Naive B cell (primary cell): ENCODE measurements around the gene BMI1. TPM values are rescaled to one million over a fixed set of nuclear protein-coding genes. Genes with fewer than 3 reads are reported as not detected.

ENCODE experiments used
- ATAC-seq, 2 donors: fragments of 150-1000 bp; cut with Tn5 transposase; 2 replicates each; pipeline ENCODE4 v1.10.0; 2021; ENCODE audit warnings: low read depth in 2 of 2, mild to moderate bottlenecking in 2 of 2, moderate library complexity in 2 of 2
- DNase-seq: peaks from one replicate; pipeline ENCODE4 v3.0.0; 2022
- H3K27ac Mint-ChIP-seq, 6 donors: one replicate each; pipeline ENCODE4 v1.8.0; 2020 to 2022; ENCODE audit warnings: mild to moderate bottlenecking in 6 of 6, mixed read lengths in 6 of 6, moderate library complexity in 5 of 6, inconsistent platforms in 2 of 6
- H3K27me3 Mint-ChIP-seq, 3 donors: one replicate each; pipeline ENCODE4 v1.8.0; 2021 to 2022; ENCODE audit warnings: mixed read lengths in 3 of 3, mild to moderate bottlenecking in 1 of 3
- H3K36me3 Mint-ChIP-seq, 2 donors: one replicate each; pipeline ENCODE4 v1.8.0; 2020 to 2022; ENCODE audit warnings: mixed read lengths in 2 of 2, inconsistent platforms in 1 of 2, mild to moderate bottlenecking in 1 of 2
- H3K4me1 Mint-ChIP-seq, 3 donors: one replicate each; pipeline ENCODE4 v1.8.0; 2020 to 2022; ENCODE audit warnings: mixed read lengths in 3 of 3, inconsistent platforms in 1 of 3, mild to moderate bottlenecking in 1 of 3, moderate library complexity in 1 of 3
- H3K4me3 Mint-ChIP-seq, 8 donors: one replicate each; pipeline ENCODE4 v1.8.0; 2020 to 2022; ENCODE audit warnings: mild to moderate bottlenecking in 8 of 8, mixed read lengths in 8 of 8, moderate library complexity in 8 of 8, inconsistent platforms in 2 of 8
- H3K9me3 Mint-ChIP-seq, 7 donors: one replicate each; pipeline ENCODE4 v1.8.0; 2020 to 2022; ENCODE audit warnings: mixed read lengths in 7 of 7, mild to moderate bottlenecking in 5 of 7, inconsistent platforms in 2 of 7, moderate library complexity in 1 of 7
- polyA plus RNA-seq, 6 donors: library from polyadenylated mRNA; unstranded; fragments of 300-500 nt; fragmentation: Illumina TruSeq; gene quantifications; one replicate each; pipeline ENCODE4 v1.2.3, GENCODE V29; 2021; ENCODE audit warnings: low read depth in 6 of 6

The BMI1 gene
- polyA plus RNA-seq, 6 donors from 2014 or later = 28.3 to 45.7 (median 33.3) TPM

GRCh38 chr10:22310928-22311327, 10.0 kb upstream of the BMI1 start:
- ATAC-seq (no peak), DNase-seq (no peak)
- Mint-ChIP-seq H3K27me3 (peaks cover 0 to 9% (median 0%) of the 10 kb centered on the region in 3 donors), H3K4me3 (no peak overlapping the region), H3K36me3 (no peaks in the 10 kb centered on the region), H3K27ac (no peak overlapping the region), H3K9me3 (no peaks in the 10 kb centered on the region), H3K4me1 (peaks cover 6 to 13% (median 7%) of the 10 kb centered on the region in 3 donors)

- Mint-ChIP-seq H3K9me3 (no peaks in the 10 kb centered on the region), H3K4me1 (peaks cover 10 to 37% (median 14%) of the 10 kb centered on the region in 3 donors), H3K27me3 (no peaks in the 10 kb centered on the region), H3K36me3 (peaks cover 0 to 1% of the 10 kb centered on the region in 2 donors), H3K4me3 (peak overlapping the region in 7 of 8 donors; percentile 91 to 99 (median 97)), H3K27ac (peak overlapping the region; percentile 2 to 99 (median 96))
- ATAC-seq (no peak), DNase-seq (no peak)
Measured at GRCh38 chr10:22314852-22315251, 6.0 kb upstream of the BMI1 start.

GRCh38 chr10:22315455-22316285, 5.2 kb upstream of the BMI1 start:
- DNase-seq = no peak
- Mint-ChIP-seq H3K36me3 (peaks cover 0 to 7% of the 10 kb centered on the region in 2 donors), H3K27me3 (peaks cover 0 to 5% (median 0%) of the 10 kb centered on the region in 3 donors), H3K4me3 (peak overlapping the region; percentile 91 to 99 (median 97)), H3K27ac (peak overlapping the region; percentile 95 to 99 (median 96)), H3K9me3 (peaks cover 0 to 4% (median 0%) of the 10 kb centered on the region in 7 donors), H3K4me1 (peaks cover 15 to 40% (median 18%) of the 10 kb centered on the region in 3 donors)
- peak; percentile 21 to 22 for ATAC-seq

- peak within 1 kb of the TSS; percentile 95 to 99 (median 98) for H3K27ac Mint-ChIP-seq
- peak within 1 kb of the TSS; percentile 91 to 99 (median 98) for H3K4me3 Mint-ChIP-seq
- H3K9me3 Mint-ChIP-seq = peaks cover 0 to 4% (median 0%) of the 10 kb centered on the region in 7 donors
- H3K36me3 Mint-ChIP-seq = peaks cover 0 to 7% of the 10 kb centered on the region in 2 donors
- peaks cover 0 to 5% (median 0%) of the 10 kb centered on the region in 3 donors for H3K27me3 Mint-ChIP-seq
- peaks cover 15 to 40% (median 18%) of the 10 kb centered on the region in 3 donors for H3K4me1 Mint-ChIP-seq
- DNase-seq (peak; percentile 86), ATAC-seq (peak; percentile 70 to 72)
Measured at GRCh38 chr10:22316286-22317075, 4.4 kb upstream of the BMI1 start, which contains the start of gene COMMD3. COMMD3 (plus strand) TSS chr10:22316388; CDS start chr10:22316418, 30 bp downstream.

- Mint-ChIP-seq H3K4me1 (peaks cover 16 to 41% (median 18%) of the 10 kb centered on the region in 3 donors), H3K9me3 (peaks cover 0 to 4% (median 0%) of the 10 kb centered on the region in 7 donors), H3K27ac (peak overlapping the region; percentile 95 to 98 (median 96)), H3K36me3 (peaks cover 0 to 7% of the 10 kb centered on the region in 2 donors), H3K27me3 (peaks cover 0 to 5% (median 0%) of the 10 kb centered on the region in 3 donors), H3K4me3 (peak overlapping the region; percentile 86 to 98 (median 94))
- ATAC-seq (peak; percentile 26 to 31), DNase-seq (no peak)
Measured at GRCh38 chr10:22317076-22317370, 3.9 kb upstream of the BMI1 start.

- Mint-ChIP-seq H3K36me3 (peaks cover 0 to 7% of the 10 kb centered on the region in 2 donors), H3K27ac (peak overlapping the region; percentile 24 to 95 (median 60)), H3K4me3 (peak overlapping the region in 5 of 8 donors; percentile 90 to 97 (median 94)), H3K27me3 (peaks cover 0 to 5% (median 0%) of the 10 kb centered on the region in 3 donors), H3K9me3 (peaks cover 0 to 4% (median 0%) of the 10 kb centered on the region in 7 donors), H3K4me1 (peaks cover 25 to 51% (median 26%) of the 10 kb centered on the region in 3 donors)
- ATAC-seq = no peak
- no peak for DNase-seq
Measured at GRCh38 chr10:22317771-22318565, 2.9 kb upstream of the BMI1 start.

- Mint-ChIP-seq H3K4me3 (peak overlapping the region in 4 of 8 donors; percentile 10 to 94 (median 59)), H3K4me1 (peaks cover 30 to 57% (median 31%) of the 10 kb centered on the region in 3 donors), H3K27ac (peak overlapping the region in 2 of 6 donors; percentile 74 to 95), H3K27me3 (peaks cover 0 to 5% (median 0%) of the 10 kb centered on the region in 3 donors), H3K36me3 (peaks cover 0 to 7% of the 10 kb centered on the region in 2 donors), H3K9me3 (peaks cover 0 to 4% (median 0%) of the 10 kb centered on the region in 7 donors)
- ATAC-seq (no peak), DNase-seq (no peak)
Measured at GRCh38 chr10:22318772-22319171, 2.1 kb upstream of the BMI1 start.

- Mint-ChIP-seq H3K4me1 (peaks cover 38 to 65% (median 39%) of the 10 kb centered on the region in 3 donors), H3K27ac (peak overlapping the region in 4 of 6 donors; percentile 89 to 98 (median 96)), H3K9me3 (peaks cover 0 to 4% (median 0%) of the 10 kb centered on the region in 7 donors), H3K4me3 (peak overlapping the region; percentile 85 to 97 (median 94)), H3K27me3 (peaks cover 0 to 5% (median 0%) of the 10 kb centered on the region in 3 donors), H3K36me3 (peaks cover 0 to 7% of the 10 kb centered on the region in 2 donors)
- DNase-seq (no peak), ATAC-seq (no peak)
Measured at GRCh38 chr10:22319547-22319979, 1.3 kb upstream of the BMI1 start.

GRCh38 chr10:22319980-22320558, 830 bp upstream of the BMI1 start:
- H3K4me1 Mint-ChIP-seq = peaks cover 43 to 66% (median 44%) of the 10 kb centered on the region in 3 donors
- H3K36me3 Mint-ChIP-seq = peaks cover 0 to 7% of the 10 kb centered on the region in 2 donors
- DNase-seq (no peak), ATAC-seq (no peak)
- H3K4me3 Mint-ChIP-seq = peak overlapping the region; percentile 85 to 97 (median 94)
- H3K9me3 Mint-ChIP-seq = peaks cover 0 to 4% (median 0%) of the 10 kb centered on the region in 7 donors
- H3K27me3 Mint-ChIP-seq = peaks cover 0 to 5% (median 0%) of the 10 kb centered on the region in 3 donors
- H3K27ac Mint-ChIP-seq = peak overlapping the region; percentile 87 to 98 (median 96)

- peak overlapping the region; percentile 83 to 96 (median 91) for H3K4me3 Mint-ChIP-seq
- DNase-seq = peak; percentile 73
- H3K27ac Mint-ChIP-seq = peak overlapping the region in 4 of 6 donors; percentile 33 to 95 (median 68)
- peaks cover 0 to 7% of the 10 kb centered on the region in 2 donors for H3K36me3 Mint-ChIP-seq
- H3K4me1 Mint-ChIP-seq = peaks cover 38 to 64% (median 43%) of the 10 kb centered on the region in 3 donors
- ATAC-seq = peak; percentile 28 to 31
- H3K9me3 Mint-ChIP-seq = peaks cover 0 to 4% (median 0%) of the 10 kb centered on the region in 7 donors
- H3K27me3 Mint-ChIP-seq = peaks cover 0 to 5% (median 0%) of the 10 kb centered on the region in 3 donors
Measured at GRCh38 chr10:22321156-22321923, 441 bp downstream of the BMI1 start.

- no peak for DNase-seq
- Mint-ChIP-seq H3K36me3 (peaks cover 0 to 7% of the 10 kb centered on the region in 2 donors), H3K9me3 (peaks cover 0 to 4% (median 0%) of the 10 kb centered on the region in 7 donors), H3K27me3 (peaks cover 0 to 5% (median 0%) of the 10 kb centered on the region in 3 donors), H3K4me1 (peaks cover 38 to 58% (median 38%) of the 10 kb centered on the region in 3 donors), H3K27ac (peak overlapping the region; percentile 70 to 94 (median 92)), H3K4me3 (peak overlapping the region; percentile 89 to 96 (median 92))
- ATAC-seq = peak; percentile 3 to 9
Measured at GRCh38 chr10:22321924-22322640, 1.2 kb downstream of the BMI1 start.
